ENCODE results near the gene SRSF6.
"Not testable (repeated sequence)": the region's sequence is repeated elsewhere in the genome, so short reads cannot be mapped to it uniquely, and the experiment has no call there.

Gene SRSF6

GRCh38 chr20:43448748-43449535 is 8.8 kb upstream of the SRSF6 start:
- DNase-seq (ENCODE audit: low read depth), result peak; percentile 12

- DNase-seq (ENCODE audit: low read depth), result no peak
Measured at GRCh38 chr20:43450841-43451799, 6.6 kb upstream of the SRSF6 start.

GRCh38 chr20:43452404-43453126 is 5.1 kb upstream of the SRSF6 start:
- DNase-seq (ENCODE audit: low read depth), result no peak

- DNase-seq (ENCODE audit: low read depth), result not testable (repeated sequence)
Measured at GRCh38 chr20:43456252-43456651, 1.4 kb upstream of the SRSF6 start.

GRCh38 chr20:43456809-43457639 is 672 bp upstream of the SRSF6 start:
- peak; percentile 83 for DNase-seq (ENCODE audit: low read depth)

GRCh38 chr20:43458422-43458924 is 777 bp downstream of the SRSF6 start:
- no peak for DNase-seq (ENCODE audit: low read depth)

GRCh38 chr20:43459022-43459942 is 1.6 kb downstream of the SRSF6 start:
- no peak for DNase-seq (ENCODE audit: low read depth)

- DNase-seq (ENCODE audit: low read depth), result no peak
Measured at GRCh38 chr20:43460172-43460829, 2.6 kb downstream of the SRSF6 start.

- DNase-seq (ENCODE audit: low read depth), result no peak
Measured at GRCh38 chr20:43460830-43461200, 3.1 kb downstream of the SRSF6 start.

- DNase-seq (ENCODE audit: low read depth), result no peak
Measured at GRCh38 chr20:43461894-43462659, 4.4 kb downstream of the SRSF6 start.

GRCh38 chr20:43462660-43463526 is 5.2 kb downstream of the SRSF6 start:
- no peak for DNase-seq (ENCODE audit: low read depth)

GRCh38 chr20:43463527-43464218 is 6.0 kb downstream of the SRSF6 start:
- no peak for DNase-seq (ENCODE audit: low read depth)

GRCh38 chr20:43464219-43464790 is 6.6 kb downstream of the SRSF6 start:
- no peak for DNase-seq (ENCODE audit: low read depth)

- no peak for DNase-seq (ENCODE audit: low read depth)
Measured at GRCh38 chr20:43465625-43465943, 7.9 kb downstream of the SRSF6 start.

- no peak for DNase-seq (ENCODE audit: low read depth)
Measured at GRCh38 chr20:43467589-43467988, 9.9 kb downstream of the SRSF6 start.

GRCh38 chr20:43472671-43473380 is 15.1 kb downstream of the SRSF6 start:
- no peak for DNase-seq (ENCODE audit: low read depth)
